Activated naive CD8-positive, alpha-beta T cell treated with anti-CD3 and anti-CD28 coated beads, Interleukin-2, amount 50 U/mL, for 16 hours (primary cell): ENCODE results near the gene NACC2.
"Not testable (repeated sequence)": the region's sequence is repeated elsewhere in the genome, so short reads cannot be mapped to it uniquely, and the experiment has no call there.

Experiments used
- DNase-seq: peaks from one replicate; pipeline ENCODE4 v3.0.0-alpha.2; 2020; ENCODE audit warnings: low read depth, low spot score

Gene NACC2

DNA sequence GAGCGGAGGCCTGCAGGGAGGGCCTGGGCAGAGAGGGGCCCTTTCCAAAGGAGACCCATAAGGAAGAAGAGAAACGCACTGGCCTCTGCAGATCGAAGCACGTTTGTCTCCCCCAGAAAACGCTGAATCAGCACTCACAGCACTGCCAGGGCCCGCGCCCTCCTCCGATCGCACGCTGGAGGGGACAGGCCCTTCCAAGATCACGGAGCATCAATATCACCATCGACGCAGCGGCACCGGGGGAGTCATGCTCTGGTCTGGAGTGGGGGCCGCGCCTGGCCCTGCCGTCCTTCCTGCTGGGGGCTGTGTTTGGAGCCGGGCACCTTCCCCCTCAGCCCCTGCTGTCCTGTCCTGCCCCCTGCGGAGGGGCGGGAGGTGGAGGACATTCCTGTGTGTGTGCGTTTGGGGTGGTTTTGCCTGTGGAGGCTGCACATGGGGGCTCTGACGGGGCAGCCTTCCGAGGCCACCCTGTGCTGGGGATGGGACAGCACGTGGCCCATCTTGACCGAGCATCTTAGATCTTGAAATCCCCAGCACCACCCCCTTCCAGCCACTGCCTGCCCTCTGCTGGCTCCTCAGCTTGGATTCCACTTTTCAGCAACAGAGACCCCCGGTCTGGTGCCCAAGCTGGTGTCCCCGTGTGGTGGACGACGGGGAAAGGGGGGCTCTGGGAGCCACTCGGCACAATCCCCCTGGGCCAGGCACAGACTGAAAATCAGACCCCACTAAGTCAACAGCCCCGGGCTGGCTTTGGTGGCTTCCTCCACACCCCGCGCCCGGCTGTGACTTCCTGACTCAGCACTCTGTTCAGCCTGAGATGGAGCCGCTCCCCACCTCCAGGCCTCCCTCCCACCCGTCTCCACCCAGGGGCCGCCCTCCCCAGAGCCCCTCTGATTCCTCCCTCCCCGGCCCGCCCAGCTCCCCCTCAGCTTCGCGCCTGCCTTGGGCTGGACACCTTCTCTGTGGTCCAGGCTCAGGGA, 15.3 kb upstream of the NACC2 start:
- no peak for DNase-seq

DNA sequence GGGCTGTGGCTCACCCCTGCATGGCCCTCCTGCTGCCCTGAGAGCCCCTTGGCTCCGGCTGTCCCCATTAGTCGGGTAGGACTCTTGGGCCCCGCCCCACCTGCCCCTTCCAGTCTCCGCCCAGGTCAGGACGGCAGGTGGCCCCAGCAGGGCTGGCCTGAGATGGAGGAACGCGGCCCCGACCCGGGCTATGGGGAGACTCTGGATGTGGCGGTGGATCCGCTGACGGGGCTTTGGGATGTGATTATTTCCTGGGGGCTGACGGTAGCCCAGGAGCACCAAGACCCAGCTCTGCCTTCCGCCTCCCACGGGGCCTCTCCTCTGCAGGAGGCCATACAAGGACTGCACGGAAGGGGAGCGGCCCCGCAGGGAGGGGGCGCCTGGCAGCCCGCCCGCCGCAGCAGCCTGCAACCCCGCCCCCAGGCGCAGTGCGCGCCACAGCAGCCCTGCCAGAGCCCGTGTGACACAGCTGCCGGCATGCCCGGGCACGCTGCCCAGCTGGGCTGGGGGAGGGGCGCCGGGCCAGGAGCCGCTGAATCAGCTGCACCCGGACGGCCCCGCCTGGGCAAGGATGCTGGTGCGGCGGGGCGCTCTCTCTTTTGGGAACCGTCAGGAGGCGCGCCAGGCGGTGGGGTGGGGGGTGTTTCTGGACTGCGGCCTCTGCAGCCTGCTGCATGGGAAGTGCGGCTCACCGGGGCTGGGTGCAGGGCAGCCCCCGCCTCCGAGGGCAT, 14.4 kb upstream of the NACC2 start:
- DNase-seq: peak; percentile 68

DNA sequence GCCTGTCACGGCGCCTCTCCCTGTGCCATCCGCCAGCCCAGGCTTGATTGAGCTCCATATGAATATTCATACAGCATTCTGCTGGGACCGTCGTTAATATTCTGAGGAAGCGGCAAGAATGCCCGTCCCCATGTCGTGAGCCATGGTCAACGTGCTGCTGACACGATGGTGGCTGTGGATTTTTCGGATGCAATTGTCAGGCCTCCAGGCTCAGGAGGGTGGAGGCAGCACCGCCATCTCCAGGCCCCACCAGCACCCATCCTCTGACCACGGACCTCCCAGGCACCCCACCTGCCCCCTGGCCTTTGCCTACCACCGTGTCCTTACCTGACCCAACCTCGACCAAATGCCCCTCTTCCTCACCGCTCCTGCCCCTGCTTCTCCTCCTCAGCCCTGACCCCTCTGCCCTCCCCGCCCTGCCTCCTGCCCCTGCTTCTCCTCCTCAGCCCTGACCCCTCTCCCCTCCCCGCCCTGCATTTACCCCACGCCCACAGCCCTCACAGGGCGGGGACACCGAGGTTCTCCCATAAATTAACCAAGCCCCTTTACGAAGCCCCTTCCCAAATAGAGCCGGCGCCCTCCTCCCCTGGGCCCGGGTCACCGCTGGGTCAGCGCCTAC, 13.7 kb upstream of the NACC2 start:
- no peak for DNase-seq

DNA sequence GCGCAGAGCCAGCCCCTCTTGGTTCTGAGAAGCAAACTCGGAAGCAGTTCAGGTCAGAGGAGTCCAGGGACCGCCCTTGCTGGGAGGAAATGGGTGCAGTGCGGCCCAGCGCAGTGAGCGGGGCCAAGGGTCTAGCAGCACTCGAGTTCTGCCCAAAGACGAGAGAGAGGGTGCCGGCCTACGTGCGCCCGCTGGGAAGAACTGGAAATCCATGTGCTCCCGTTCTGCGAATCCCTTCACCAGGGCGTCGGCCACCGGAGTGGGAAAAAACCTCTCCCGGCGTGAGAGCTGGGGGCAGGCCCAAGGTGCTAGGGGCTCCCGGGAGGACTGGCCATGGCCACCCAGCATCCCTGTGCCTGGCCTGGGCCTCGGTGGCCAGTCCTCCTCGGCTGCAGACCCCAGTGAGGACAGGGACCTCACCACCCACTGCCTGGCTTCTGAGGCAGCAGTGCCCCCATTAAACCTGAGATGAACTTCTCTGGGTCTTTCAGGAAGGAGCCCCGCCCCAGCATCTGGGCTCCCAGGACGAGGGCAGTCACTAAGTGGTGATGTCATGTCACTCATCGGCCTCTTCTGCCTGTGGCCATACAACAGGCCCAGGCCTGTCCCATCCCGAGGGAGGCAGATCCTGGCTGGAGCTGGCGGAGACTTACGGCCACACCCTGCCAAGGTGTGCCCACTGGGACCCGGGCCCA, 13.0 kb upstream of the NACC2 start:
- no peak for DNase-seq

DNA sequence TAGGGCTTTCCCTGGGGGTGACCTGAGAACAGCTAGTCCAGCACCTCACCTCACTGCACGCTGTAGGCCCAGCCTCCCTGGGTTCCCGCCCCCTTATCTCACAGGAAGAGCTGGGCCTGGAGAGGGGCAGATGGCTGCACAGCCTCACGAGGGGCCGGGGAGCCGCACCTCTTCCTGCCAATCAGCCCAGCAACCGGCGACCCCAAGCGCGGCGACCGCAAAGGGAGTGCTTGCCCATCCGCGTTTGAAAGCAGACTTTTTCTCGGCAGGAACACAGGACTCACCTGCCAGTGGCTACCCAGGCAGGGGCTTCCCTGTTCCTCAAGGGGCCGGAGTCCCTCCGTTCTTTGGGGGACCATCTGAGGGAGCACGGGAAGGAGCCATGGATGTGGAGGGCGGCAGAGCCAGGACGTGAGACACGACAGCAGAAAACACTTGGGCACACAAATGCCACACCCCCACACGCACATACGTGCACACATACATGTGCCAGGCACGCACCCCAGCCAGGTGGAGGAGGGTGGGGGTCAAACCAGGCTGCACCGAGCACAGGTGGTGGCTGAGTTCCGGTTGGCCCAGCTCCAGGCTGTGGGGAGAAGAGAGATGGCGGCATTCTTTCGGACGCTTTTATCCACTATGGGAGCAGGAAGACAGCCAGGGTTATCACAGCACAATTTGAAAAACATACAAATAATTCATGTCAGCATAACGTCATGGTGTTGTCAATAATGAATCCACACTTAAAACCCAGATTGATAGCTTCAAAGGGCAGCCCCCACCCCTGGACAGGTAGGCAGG, 12.3 kb upstream of the NACC2 start:
- DNase-seq: no peak

DNA sequence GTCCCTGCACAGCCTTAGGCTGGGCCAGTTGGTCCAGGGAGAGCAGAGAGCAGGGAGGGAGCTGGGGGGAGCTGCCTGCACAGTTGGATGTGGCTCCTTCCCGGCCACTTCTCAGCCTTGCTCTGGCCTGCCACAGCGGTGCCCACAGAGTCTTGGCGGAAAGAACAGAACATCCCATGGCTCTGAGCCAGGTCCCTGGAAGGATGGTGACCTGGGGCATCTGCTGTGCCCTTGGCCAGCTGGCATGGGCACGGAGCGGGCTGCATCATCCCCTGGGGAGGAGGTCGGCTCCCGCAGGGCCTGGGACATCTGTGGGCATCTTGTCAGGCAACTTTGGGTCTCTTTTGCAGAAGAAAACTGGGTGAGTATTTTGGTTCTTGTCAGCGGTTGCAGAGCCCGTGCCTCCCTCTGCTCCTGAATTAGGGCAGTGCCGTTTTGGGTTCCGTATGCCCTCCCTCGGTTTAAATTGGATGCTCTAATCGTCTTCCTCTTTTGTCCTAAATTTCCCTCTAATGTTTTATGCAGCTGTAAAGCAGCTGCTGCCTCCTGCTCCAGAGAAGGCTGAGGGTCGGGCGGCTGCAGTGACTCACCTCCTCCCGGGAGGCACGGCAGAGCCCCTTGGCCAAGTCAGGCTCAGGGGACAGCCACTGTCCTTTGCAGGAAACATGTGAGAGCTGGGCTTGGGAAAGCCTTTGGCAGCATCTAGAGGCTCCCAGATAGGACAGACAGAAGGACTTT, 10.5 kb upstream of the NACC2 start:
- DNase-seq: no peak

DNA sequence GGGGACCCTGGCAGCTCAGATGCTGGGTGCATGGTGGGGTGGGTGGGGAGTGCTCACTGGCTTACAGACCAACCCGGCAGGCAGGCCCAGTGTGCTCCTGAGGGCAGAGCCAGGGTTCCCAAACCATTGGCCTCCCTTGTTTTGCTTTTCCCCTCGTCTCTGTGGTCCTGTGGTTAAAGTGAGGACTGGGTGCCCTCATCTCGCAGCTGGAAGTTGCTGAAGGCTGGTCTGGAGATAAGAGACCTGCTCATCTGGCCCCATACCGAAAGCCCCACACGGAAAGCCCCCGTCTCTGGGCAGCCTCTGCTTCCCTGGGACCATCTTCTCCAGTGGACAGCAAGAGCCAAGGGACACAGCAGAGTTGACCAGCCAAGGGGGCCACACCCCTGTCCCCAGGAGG, 9.8 kb upstream of the NACC2 start:
- no peak for DNase-seq

DNA sequence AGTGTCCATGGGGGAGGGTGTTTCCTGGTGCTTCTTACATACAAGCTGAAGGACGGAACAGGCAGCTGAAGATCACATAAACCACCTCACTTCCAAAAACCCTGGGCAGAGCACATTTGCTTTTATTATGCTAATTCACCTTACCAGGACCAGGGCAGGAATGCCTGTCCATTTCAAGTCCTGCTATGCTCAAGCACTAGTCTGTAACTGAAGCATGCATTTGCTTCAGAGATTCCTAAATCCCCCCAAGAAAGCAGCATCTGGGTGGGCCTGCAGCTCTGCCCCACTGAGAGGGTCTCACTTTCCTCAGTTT, 9.4 kb upstream of the NACC2 start:
- DNase-seq: no peak

DNA sequence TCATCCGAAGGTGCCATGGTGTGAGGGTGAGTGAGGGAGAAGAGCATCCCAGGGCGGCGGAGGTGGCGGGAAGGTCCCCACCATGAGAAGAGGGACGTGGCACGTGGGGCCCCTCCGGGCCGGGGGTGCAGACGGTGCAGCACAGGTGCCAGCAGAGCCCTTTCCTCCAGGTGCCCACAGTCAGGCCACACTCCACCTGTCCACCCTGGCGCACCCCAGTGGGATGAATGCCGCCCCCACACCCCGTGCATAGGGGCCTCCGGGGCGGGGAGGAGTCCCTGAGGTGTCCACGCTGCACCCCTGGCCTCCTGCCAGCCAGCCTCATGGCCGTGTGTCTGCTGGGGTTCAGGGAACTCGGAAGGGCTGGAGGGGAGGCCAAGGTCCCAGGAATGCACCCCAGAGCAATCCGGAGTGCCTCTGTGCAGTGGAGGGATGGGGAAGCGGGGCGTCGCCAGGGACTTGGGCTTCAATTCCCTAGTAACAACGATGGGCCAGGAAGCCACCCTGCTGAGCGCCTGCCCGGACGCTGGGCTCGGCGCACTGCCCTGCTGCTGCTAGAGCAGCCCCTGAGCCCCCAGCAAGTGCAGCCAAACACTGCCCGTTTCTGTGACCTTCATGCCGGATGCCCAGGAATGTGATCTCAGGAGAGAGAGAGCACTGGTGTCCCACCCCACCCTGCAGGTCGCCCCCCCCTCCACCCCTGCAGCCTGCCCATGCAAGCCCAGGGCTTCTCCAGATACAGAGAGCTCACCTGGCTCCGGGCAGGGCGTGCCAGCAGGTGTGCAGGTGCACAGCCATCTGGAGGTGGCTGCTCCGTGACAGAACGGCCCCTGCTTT, 8.8 kb upstream of the NACC2 start:
- no peak for DNase-seq

DNA sequence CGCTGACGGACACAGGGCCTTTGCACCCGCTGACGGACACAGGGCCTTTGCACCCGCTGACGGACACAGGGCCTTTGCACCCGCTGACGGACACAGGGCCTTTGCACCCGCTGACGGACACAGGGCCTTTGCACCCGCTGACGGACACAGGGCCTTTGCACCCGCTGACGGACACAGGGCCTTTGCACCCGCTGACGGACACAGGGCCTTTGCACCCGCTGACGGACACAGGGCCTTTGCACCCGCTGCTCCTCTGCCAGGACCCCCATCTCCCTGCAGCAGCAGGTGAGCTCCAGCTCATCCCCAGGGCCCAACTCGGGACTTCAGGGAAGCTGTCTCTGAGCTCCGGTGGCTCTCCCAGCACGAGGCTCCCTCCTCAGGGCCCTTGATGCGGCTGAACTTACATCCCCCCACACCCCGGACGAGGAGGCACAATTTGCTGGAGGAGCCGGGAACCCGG, 6.6 kb upstream of the NACC2 start:
- DNase-seq: not testable (repeated sequence)

DNA sequence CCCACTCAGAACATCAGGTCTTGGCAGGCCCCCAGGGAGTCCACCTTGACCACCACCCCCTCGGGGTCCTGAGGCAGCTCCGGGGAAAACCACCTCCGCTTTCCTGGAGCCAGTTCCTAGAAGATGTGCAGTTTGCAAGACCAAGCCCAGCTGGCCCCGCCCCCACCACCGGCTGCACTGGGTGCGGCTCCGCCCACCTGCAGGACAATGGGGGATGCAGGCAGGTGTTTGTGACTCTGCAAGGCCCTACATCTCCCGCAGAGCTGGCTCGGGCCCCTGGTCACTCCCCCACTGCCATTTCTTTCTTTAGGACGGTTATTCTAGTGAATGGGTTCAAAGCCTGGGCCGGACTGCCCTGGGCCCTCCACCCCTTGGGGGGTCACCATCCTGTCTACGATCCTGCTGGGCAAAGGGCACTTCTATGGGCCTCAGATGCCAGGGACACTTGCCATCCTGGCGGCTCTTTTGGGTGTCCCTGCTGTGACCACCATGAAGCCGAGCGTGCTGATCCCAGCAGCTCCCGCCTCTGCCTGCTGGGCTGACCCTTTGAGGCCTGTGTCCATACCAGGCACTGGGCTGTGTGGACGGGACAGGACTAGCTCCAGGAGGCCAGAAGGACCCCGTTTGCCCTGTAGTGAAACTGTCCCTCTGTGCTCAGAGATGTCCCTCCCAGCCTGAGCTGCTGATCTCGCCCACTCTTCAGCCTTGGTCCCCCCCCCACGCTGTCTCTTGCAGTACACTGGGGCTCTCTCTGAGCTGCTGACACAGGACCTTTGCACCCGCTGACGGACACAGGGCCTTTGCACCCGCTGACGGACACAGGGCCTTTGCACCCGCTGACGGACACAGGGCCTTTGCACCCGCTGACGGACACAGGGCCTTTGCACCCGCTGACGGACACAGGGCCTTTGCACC, 5.9 kb upstream of the NACC2 start:
- DNase-seq: no peak

DNA sequence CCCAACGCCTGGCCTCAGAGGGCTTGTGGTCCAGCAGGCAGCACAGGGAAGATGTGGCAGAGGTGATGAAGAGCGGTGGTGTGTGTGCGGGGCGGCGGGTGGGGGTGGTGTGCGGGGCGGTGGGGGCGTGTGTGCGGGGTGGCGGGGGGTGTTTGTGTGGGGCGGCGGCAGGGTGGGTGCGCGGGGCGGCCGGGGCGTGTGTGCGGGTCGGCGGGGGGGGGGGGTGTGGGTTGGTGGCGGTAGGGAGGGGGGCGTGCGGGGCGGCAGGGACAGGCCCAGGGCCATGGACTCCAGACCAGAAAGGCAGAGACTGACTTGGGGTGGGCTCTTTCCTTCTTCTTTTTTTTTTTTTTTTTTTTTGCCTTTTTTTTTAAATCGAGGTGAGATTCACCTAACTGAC, 4.5 kb upstream of the NACC2 start:
- DNase-seq: no peak

DNA sequence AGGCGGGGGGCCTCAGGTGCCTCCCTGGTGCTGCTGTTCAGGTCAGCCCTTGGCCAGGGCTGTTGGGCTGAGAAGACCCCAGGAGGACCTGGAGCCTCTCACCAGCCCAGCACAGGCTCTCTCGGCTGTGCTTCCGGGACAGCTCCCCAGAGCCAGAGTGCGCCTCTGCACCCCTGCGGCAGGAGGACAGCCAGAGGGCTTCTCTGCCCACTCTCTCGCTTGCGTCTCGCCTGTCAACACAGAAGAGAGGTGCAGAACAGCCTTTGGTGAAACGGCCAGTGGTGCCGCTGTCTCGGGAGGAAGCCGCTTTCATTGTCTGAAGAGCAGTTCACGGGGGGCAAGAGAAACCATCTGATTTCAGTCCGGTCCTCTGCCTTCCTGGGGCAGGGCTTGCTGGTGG, 3.8 kb upstream of the NACC2 start:
- DNase-seq: no peak

DNA sequence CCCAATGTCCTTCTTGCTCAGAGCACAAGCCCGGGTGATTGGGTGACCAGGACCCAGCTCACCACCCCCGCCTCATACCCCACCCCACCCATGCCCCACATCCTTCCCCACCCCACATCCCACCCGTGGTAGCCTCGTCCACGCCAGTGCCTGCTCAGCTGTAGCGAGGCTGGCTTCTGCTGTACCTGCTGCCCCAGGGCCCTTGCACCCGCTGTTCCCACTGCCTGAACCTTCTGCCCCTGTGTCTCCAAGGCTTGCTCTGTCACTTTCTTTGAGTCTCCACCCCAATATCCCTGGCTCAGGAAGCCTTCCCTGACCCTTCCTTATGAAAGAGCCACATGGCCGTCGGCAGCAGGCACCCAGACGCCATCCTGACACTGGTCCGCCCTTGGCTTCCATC, 3.1 kb upstream of the NACC2 start:
- no peak for DNase-seq

DNA sequence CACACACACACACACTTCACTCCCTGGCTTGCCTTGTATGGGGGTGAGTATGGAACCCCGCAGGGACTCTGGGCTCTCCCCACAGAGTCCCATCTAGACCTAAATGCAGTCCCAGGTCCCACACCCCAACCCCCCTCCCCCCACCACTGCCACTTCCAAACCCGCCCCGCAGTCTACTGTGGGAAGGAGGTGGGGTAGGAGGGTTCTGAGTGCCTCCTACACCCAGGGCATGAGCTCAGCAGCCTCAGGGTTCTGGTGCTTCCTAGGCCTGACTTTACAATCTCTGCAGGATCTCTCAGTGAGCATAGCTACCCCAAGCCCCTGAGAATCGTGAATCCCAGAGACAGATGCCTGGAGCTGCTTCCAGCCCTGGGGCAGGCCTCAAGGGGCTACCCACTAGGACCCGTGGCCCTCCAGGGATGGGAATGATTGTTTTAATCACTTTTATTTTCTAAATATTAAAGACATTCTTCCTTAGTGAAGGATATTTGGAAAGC, 1.5 kb upstream of the NACC2 start:
- no peak for DNase-seq

DNA sequence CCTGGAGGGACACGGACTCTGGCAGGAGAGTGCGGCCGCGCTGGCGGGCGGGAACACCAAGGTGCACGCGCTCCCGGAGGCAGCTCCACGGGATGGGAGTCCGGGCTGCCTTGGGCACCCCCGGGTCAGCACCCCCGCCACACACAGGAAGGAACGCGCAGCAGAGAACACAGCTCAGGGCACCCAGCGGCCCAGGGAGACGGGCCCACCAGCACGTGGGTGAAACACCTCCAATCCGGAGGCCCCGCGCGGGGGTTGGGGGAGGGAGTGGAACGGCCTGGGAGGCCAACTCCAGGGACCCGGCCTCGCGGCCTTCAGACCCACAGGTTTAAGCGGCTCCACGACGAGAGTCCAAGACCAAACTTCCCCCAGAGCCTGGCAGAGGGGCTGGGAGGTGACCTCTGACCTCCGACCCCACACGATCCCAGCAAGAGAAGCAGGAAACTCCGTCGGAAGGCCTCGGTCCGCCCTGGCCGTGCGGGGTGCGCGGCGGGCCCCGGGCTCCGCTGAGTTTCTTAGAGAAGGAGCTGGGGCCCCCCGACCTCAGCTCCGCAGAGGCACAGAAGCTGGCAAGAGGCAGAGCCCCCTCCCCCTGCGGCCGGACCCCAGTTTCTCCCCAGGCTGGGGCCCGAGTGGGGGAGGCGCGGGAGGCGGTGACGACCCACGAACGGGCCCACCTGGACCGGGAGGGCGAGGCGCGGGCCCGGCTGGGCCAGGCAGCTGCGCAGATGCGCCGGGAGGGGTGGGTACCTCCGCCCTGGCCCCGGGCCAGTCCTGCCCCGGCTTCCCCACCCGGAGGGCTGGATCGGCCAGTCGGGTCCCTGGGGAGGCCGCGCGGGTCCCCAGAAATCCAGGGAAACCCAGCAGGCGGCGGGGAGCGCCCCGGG, 851 bp downstream of the NACC2 start:
- peak; percentile 35 for DNase-seq

DNA sequence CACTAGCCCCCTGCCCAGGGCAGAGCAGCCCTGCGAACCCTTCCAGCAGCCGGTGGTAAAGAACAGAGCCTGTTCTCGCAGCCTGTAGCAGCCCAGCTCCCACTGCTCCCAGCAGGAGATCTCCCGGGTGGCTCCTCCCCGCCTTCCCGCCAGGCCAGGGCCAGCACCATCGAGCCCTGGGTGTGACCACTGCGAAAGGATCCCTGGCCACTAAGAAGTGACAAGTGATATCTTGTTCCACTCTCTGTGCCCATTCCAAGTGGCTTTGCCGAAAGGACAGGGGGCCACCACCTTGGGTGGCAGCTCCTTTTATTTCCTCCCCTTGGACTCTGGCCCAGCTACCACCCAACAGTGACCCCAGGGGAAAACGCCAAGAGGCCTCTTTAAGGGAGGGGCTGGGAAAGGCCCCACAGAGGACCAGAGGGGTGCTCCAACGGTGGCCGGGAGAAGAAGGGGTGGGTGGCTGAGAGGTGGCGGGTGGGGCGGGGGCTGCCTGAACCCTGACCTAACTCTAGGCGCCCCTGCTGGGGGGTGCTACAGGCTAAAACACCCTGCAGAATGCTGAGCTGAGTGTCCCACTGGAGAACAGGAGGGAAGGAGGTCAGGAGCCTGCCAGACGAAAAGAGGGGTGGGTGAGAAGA, 1.6 kb downstream of the NACC2 start:
- DNase-seq: no peak
